Diencephalon (tissue), 1 donor: ENCODE data around the gene WDR62. TPM values are rescaled to one million over a fixed set of nuclear protein-coding genes. Genes with fewer than 3 reads are reported as not detected.

Experiments
- total RNA-seq: library from RNA; depleted of rRNA; stranded (reverse); fragments of >200 nt; gene quantifications from one replicate; pipeline ENCODE4 v1.2.3, GENCODE V29; 2014

WDR62 gene
- total RNA-seq = 2.3 TPM

GRCh38 chr19:36054733-36055686 lies at the start of gene WDR62:
Gene WDR62, plus strand, starts transcription at chr19:36054897. Its CDS starts 75 bp downstream, at chr19:36054972.

GRCh38 chr19:36008336-36008978 lies 46.2 kb upstream of the WDR62 start, which contains the start of gene SYNE4:
Gene SYNE4, minus strand, starts transcription at chr19:36008813. Its CDS starts 132 bp downstream, at chr19:36008681.

GRCh38 chr19:36014012-36014924 lies 40.4 kb upstream of the WDR62 start, which contains the start of gene ALKBH6:
Gene ALKBH6, minus strand, starts transcription at chr19:36014213. Its CDS starts 816 bp downstream, at chr19:36013397.

GRCh38 chr19:36032251-36033104 lies 22.2 kb upstream of the WDR62 start, which contains the start of gene CLIP3:
Gene CLIP3, minus strand, starts transcription at chr19:36032873. Its CDS starts 516 bp downstream, at chr19:36032357.

GRCh38 chr19:36054119-36054732 lies 471 bp upstream of the WDR62 start, which contains the start of gene THAP8:
Gene THAP8, minus strand, starts transcription at chr19:36054285. Its CDS starts 68 bp downstream, at chr19:36054217.

GRCh38 chr19:36110487-36111199 lies 55.9 kb downstream of the WDR62 start, which contains the start of gene OVOL3:
Gene OVOL3, plus strand, starts transcription at chr19:36111143. Its CDS starts 60 bp downstream, at chr19:36111203.

GRCh38 chr19:36114721-36115452 lies 60.2 kb downstream of the WDR62 start, which contains the start of gene POLR2I:
Gene POLR2I, minus strand, starts transcription at chr19:36114875. Its CDS starts 19 bp downstream, at chr19:36114856.

GRCh38 chr19:36115453-36116343 lies 61.0 kb downstream of the WDR62 start, which contains the start of gene TBCB:
Gene TBCB, plus strand, starts transcription at chr19:36115468. Its CDS starts 93 bp downstream, at chr19:36115561.

GRCh38 chr19:36139473-36140303 lies 85.0 kb downstream of the WDR62 start, which contains the start of gene CAPNS1:
Gene CAPNS1, plus strand, starts transcription at chr19:36140066. Its CDS starts 946 bp downstream, at chr19:36141012.

GRCh38 chr19:36152352-36153091 lies 97.8 kb downstream of the WDR62 start, which contains the start of gene COX7A1:
Gene COX7A1, minus strand, starts transcription at chr19:36152447. Its CDS starts 40 bp downstream, at chr19:36152407.

Other genes with a start within 250 kb of the WDR62 start
- not detected for gene PRODH2, start 242.1 kb upstream of the WDR62 start, total RNA-seq
- gene NPHS1, start 202.4 kb upstream of the WDR62 start, total RNA-seq = 0.46 TPM
- gene KIRREL2, start 198.0 kb upstream of the WDR62 start, total RNA-seq = 1.8 TPM
- gene APLP1, start 186.3 kb upstream of the WDR62 start, total RNA-seq = 328 TPM
- gene NFKBID, start 154.4 kb upstream of the WDR62 start, total RNA-seq = 2.8 TPM
- gene HCST, start 152.4 kb upstream of the WDR62 start, total RNA-seq = 0.92 TPM
- 5.5 TPM for gene TYROBP, start 146.6 kb upstream of the WDR62 start, total RNA-seq
- 21.2 TPM for gene LRFN3, start 118.5 kb upstream of the WDR62 start, total RNA-seq
- gene SDHAF1, start 59.7 kb upstream of the WDR62 start, total RNA-seq = 17.3 TPM
- gene SYNE4, start 46.1 kb upstream of the WDR62 start, total RNA-seq = 1.6 TPM
- gene ALKBH6, start 40.7 kb upstream of the WDR62 start, total RNA-seq = 13.6 TPM
- gene CLIP3, start 22.0 kb upstream of the WDR62 start, total RNA-seq = 42.4 TPM
- 4.8 TPM for gene THAP8, start 612 bp upstream of the WDR62 start, total RNA-seq
- not detected for gene OVOL3, start 56.2 kb downstream of the WDR62 start, total RNA-seq
- gene POLR2I, start 60.0 kb downstream of the WDR62 start, total RNA-seq = 104 TPM
- gene TBCB, start 60.6 kb downstream of the WDR62 start, total RNA-seq = 289 TPM
- gene CAPNS1, start 85.2 kb downstream of the WDR62 start, total RNA-seq = 138 TPM
- 2.3 TPM for gene COX7A1, start 97.5 kb downstream of the WDR62 start, total RNA-seq
- gene ZNF565, start 159.8 kb downstream of the WDR62 start, total RNA-seq = 11.1 TPM
- gene ZNF146, start 160.2 kb downstream of the WDR62 start, total RNA-seq = 65.5 TPM